ENCODE data around the gene FUT8. TPM values are rescaled to one million over a fixed set of nuclear protein-coding genes. Genes with fewer than 3 reads are reported as not detected.

Gene FUT8
- total and polyA plus RNA-seq, 4 donors: 1.1 to 14.1 (median 4.0) TPM

DNA sequence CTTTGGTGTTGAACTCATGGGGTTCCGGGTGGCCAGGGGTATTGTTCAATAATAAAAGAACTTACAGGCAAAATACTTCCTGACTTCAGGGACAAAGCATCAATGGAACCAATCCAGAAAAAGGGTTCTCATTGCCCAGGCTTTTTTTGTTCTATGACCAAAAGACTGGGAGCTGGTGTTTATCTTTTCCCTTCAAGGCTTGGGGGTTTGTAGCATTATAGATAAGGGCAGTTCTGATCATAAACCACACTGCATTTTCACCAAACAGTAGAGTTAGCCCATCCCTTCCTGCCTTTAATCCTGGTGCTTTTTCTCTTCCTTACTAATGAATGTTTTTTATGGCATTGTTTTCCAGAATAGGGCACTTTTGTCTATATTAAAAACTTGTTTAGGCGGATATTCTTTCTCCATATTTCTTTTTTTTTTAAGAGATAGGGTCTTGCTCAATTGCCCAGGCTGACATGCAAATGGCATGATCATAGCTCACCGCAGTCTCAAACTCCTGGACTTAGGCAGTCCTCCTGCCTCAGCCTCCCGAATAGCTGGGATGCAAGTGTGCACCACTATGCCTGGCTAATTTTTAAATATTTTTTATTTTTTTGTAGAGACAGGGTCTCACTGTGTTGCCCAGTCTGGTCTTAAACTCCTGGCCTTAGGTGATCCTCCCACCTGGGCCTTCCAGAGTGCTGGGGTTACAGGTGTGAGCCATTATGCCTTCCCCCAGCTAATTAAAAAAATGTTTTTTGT lies 9.7 kb downstream of the FUT8 start:
- Histone ChIP-seq H3K9ac (ENCODE audit: low read depth in 1 of 2, low read length in 2 of 2) (no peak overlapping the region), H3K4me1 (ENCODE audit: control insufficient read depth in 4 of 4, insufficient read depth in 4 of 4, low read length in 3 of 4) (no peaks in the 10 kb centered on the region), H3K4me3 (ENCODE audit: low read depth in 1 of 3, low read length in 3 of 3) (no peak overlapping the region), H3K27ac (ENCODE audit: low read depth in 1 of 2, low read length in 2 of 2) (no peak overlapping the region), H3K27me3 (ENCODE audit: control insufficient read depth in 4 of 4, insufficient read depth in 4 of 4, low read length in 3 of 4) (no peaks in the 10 kb centered on the region), H3K9me3 (ENCODE audit: control insufficient read depth in 4 of 4, low read length in 3 of 4) (no peaks in the 10 kb centered on the region), H3K36me3 (ENCODE audit: control insufficient read depth in 4 of 4, insufficient read depth in 3 of 4, low read depth in 1 of 4, low read length in 3 of 4) (no peaks in the 10 kb centered on the region)
- TF ChIP-seq, protein P1, sequence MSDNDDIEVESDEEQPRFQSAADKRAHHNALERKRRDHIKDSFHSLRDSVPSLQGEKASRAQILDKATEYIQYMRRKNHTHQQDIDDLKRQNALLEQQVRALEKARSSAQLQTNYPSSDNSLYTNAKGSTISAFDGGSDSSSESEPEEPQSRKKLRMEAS (IDR thresholded peaks at IDR 0.05): no peak
- TF ChIP-seq YY1 (IDR thresholded peaks at IDR 0.05) (no peak), HNF4G (IDR thresholded peaks at IDR 0.05) (no peak), RXRA (IDR thresholded peaks at IDR 0.05) (no peak), HNF4A (conservative IDR thresholded peaks at IDR 0.05) (no peak), NR2F2 (IDR thresholded peaks at IDR 0.05) (no peak), FOXA1 (IDR thresholded peaks at IDR 0.05) (no peak), TAF1 (conservative IDR thresholded peaks at IDR 0.05) (no peak), GABPA (IDR thresholded peaks at IDR 0.05 in 1 of 2, conservative IDR thresholded peaks at IDR 0.05 in 1 of 2) (no peak), SP1 (IDR thresholded peaks at IDR 0.05) (no peak), EGR1 (IDR thresholded peaks at IDR 0.05; ENCODE audit: low read depth in 2 of 2) (no peak), FOXA2 (IDR thresholded peaks at IDR 0.05) (no peak), JUND (IDR thresholded peaks at IDR 0.05) (no peak), RAD21 (IDR thresholded peaks at IDR 0.05) (no peak)
- TF ChIP-seq, protein P2, sequence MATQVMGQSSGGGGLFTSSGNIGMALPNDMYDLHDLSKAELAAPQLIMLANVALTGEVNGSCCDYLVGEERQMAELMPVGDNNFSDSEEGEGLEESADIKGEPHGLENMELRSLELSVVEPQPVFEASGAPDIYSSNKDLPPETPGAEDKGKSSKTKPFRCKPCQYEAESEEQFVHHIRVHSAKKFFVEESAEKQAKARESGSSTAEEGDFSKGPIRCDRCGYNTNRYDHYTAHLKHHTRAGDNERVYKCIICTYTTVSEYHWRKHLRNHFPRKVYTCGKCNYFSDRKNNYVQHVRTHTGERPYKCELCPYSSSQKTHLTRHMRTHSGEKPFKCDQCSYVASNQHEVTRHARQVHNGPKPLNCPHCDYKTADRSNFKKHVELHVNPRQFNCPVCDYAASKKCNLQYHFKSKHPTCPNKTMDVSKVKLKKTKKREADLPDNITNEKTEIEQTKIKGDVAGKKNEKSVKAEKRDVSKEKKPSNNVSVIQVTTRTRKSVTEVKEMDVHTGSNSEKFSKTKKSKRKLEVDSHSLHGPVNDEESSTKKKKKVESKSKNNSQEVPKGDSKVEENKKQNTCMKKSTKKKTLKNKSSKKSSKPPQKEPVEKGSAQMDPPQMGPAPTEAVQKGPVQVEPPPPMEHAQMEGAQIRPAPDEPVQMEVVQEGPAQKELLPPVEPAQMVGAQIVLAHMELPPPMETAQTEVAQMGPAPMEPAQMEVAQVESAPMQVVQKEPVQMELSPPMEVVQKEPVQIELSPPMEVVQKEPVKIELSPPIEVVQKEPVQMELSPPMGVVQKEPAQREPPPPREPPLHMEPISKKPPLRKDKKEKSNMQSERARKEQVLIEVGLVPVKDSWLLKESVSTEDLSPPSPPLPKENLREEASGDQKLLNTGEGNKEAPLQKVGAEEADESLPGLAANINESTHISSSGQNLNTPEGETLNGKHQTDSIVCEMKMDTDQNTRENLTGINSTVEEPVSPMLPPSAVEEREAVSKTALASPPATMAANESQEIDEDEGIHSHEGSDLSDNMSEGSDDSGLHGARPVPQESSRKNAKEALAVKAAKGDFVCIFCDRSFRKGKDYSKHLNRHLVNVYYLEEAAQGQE (IDR thresholded peaks at IDR 0.05): no peak
- TF ChIP-seq, protein P3, sequence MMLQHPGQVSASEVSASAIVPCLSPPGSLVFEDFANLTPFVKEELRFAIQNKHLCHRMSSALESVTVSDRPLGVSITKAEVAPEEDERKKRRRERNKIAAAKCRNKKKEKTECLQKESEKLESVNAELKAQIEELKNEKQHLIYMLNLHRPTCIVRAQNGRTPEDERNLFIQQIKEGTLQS (IDR thresholded peaks at IDR 0.05): no peak
- TF ChIP-seq, protein P4, sequence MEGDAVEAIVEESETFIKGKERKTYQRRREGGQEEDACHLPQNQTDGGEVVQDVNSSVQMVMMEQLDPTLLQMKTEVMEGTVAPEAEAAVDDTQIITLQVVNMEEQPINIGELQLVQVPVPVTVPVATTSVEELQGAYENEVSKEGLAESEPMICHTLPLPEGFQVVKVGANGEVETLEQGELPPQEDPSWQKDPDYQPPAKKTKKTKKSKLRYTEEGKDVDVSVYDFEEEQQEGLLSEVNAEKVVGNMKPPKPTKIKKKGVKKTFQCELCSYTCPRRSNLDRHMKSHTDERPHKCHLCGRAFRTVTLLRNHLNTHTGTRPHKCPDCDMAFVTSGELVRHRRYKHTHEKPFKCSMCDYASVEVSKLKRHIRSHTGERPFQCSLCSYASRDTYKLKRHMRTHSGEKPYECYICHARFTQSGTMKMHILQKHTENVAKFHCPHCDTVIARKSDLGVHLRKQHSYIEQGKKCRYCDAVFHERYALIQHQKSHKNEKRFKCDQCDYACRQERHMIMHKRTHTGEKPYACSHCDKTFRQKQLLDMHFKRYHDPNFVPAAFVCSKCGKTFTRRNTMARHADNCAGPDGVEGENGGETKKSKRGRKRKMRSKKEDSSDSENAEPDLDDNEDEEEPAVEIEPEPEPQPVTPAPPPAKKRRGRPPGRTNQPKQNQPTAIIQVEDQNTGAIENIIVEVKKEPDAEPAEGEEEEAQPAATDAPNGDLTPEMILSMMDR (IDR thresholded peaks at IDR 0.05; ENCODE audit: low read depth, low read length, missing input control): no peak
- TF ChIP-seq, protein P5, sequence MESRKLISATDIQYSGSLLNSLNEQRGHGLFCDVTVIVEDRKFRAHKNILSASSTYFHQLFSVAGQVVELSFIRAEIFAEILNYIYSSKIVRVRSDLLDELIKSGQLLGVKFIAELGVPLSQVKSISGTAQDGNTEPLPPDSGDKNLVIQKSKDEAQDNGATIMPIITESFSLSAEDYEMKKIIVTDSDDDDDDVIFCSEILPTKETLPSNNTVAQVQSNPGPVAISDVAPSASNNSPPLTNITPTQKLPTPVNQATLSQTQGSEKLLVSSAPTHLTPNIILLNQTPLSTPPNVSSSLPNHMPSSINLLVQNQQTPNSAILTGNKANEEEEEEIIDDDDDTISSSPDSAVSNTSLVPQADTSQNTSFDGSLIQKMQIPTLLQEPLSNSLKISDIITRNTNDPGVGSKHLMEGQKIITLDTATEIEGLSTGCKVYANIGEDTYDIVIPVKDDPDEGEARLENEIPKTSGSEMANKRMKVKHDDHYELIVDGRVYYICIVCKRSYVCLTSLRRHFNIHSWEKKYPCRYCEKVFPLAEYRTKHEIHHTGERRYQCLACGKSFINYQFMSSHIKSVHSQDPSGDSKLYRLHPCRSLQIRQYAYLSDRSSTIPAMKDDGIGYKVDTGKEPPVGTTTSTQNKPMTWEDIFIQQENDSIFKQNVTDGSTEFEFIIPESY (IDR thresholded peaks at IDR 0.05): no peak
- 96% methylated on average over 4 of the region's 4 CpGs for WGBS
- no peak for DNase-seq (ENCODE audit: low spot score)

Data from liver (tissue), 9 donors.